HEK293 (cell line): Measurements from ENCODE around the gene TBC1D24.
A peak's percentile ranks its signal among the peaks of the same experiment; 100 is the strongest.

Source experiments
- CTCF ChIA-PET: fragments of 350-600 bp; formaldehyde crosslinking; extraction: SDS; loops from one replicate; lab custom pipeline; 2021; ENCODE audit warnings: antibody characterized with exemption; lab: Yijun Ruan, JAX
- POLR2A ChIA-PET: fragments of 300-600 bp; formaldehyde crosslinking; extraction: SDS; loops from one replicate; lab custom pipeline; 2020; ENCODE audit warnings: antibody characterized with exemption, inconsistent platforms; lab: Yijun Ruan, JAX
- H3K27ac ChIP-seq: fragments of 200-500 bp; sonication (Bioruptor generic); 2 replicates; pipeline ENCODE4 v1.5.1; 2014; ENCODE audit warnings: low read depth, low read length, control low read depth, inconsistent platforms; ENCODE audit errors: extremely low read depth
- H3K36me3 ChIP-seq, 2 experiments: fragments of 200-500 bp in 1 of 2; sonication (Bioruptor generic) in 1 of 2; 1 replicate in 1 of 2; 2 replicates in 1 of 2; pipeline ENCODE4 v1.5.1; 2014 to 2017; ENCODE audit warnings: inconsistent platforms in 2 of 2, low read length in 2 of 2; ENCODE audit not compliant: control insufficient read depth in 2 of 2, insufficient read depth in 1 of 2
- H3K4me1 ChIP-seq: fragments of 200-500 bp; sonication (Bioruptor generic); 2 replicates; pipeline ENCODE4 v1.5.1; 2014; ENCODE audit warnings: mild to moderate bottlenecking, low read length, inconsistent platforms; ENCODE audit not compliant: control insufficient read depth, insufficient read depth
- H3K4me3 ChIP-seq: 2 replicates; pipeline ENCODE4 v1.5.1; 2011; ENCODE audit warnings: low read depth, mild to moderate bottlenecking, control low read depth, low read length, moderate library complexity
- H3K9me3 ChIP-seq: fragments of 200-500 bp; sonication (Bioruptor generic); 2 replicates; pipeline ENCODE4 v1.5.1; 2014; ENCODE audit warnings: low read depth, low read length, inconsistent platforms; ENCODE audit not compliant: control insufficient read depth, insufficient read depth
- BCL11B ChIP-seq: fragments of 450-650 bp; formaldehyde crosslinking; IDR thresholded peaks from 2 replicates; pipeline ENCODE4 v1.5.1; 2016; ENCODE audit warnings: low read depth, missing biosample characterization, missing genetic modification characterization
- BCL6B ChIP-seq: fragments of 450-650 bp; formaldehyde crosslinking; IDR thresholded peaks from 2 replicates; pipeline ENCODE4 v1.5.1; 2017; ENCODE audit warnings: missing biosample characterization, missing genetic modification characterization
- KLF10 ChIP-seq: fragments of 450-650 bp; IDR thresholded peaks from 2 replicates; pipeline ENCODE4 v1.5.1; 2018; ENCODE audit warnings: missing biosample characterization, mild to moderate bottlenecking, missing genetic modification characterization
- MYNN ChIP-seq: fragments of 450-650 bp; formaldehyde crosslinking; IDR thresholded peaks from 2 replicates; pipeline ENCODE4 v1.5.1; 2016; ENCODE audit warnings: missing biosample characterization, missing genetic modification characterization, borderline replicate concordance
- PRDM10 ChIP-seq: fragments of 450-650 bp; formaldehyde crosslinking; IDR thresholded peaks from 2 replicates; pipeline ENCODE4 v1.5.1; 2016; ENCODE audit warnings: missing biosample characterization, missing genetic modification characterization
- PRDM6 ChIP-seq: fragments of 450-650 bp; formaldehyde crosslinking; IDR thresholded peaks from 2 replicates; pipeline ENCODE4 v1.5.1; 2017; ENCODE audit warnings: missing biosample characterization, missing genetic modification characterization
- REPIN1 ChIP-seq: fragments of 450-650 bp; formaldehyde crosslinking; IDR thresholded peaks from 2 replicates; pipeline ENCODE4 v1.5.1; 2017; ENCODE audit warnings: missing biosample characterization, missing genetic modification characterization, low read depth
- SALL2 ChIP-seq: fragments of 450-650 bp; formaldehyde crosslinking; IDR thresholded peaks from 2 replicates; pipeline ENCODE4 v1.5.0; 2017; ENCODE audit warnings: missing biosample characterization, mild to moderate bottlenecking, missing genetic modification characterization, borderline replicate concordance
- TCF7L2 ChIP-seq: IDR thresholded peaks from 2 replicates; pipeline ENCODE4 v1.6.1; 2011; ENCODE audit warnings: low read depth, mild to moderate bottlenecking, inconsistent platforms, low read length, moderate library complexity, borderline replicate concordance
- ZBTB21 ChIP-seq: fragments of 450-650 bp; formaldehyde crosslinking; IDR thresholded peaks from 2 replicates; pipeline ENCODE4 v1.5.1; 2017; ENCODE audit warnings: missing biosample characterization, missing genetic modification characterization
- ZFP69B ChIP-seq: fragments of 450-650 bp; formaldehyde crosslinking; IDR thresholded peaks from 2 replicates; pipeline ENCODE4 v1.5.1; 2016; ENCODE audit warnings: missing biosample characterization, missing genetic modification characterization
- ZNF112 ChIP-seq: fragments of 450-650 bp; formaldehyde crosslinking; IDR thresholded peaks from 2 replicates; pipeline ENCODE4 v1.5.0; 2017; ENCODE audit warnings: missing biosample characterization, missing genetic modification characterization
- ZNF19 ChIP-seq: fragments of 450-650 bp; formaldehyde crosslinking; IDR thresholded peaks from 2 replicates; pipeline ENCODE4; 2016; ENCODE audit warnings: missing biosample characterization, missing genetic modification characterization, low read depth
- ZNF2 ChIP-seq: fragments of 450-650 bp; formaldehyde crosslinking; IDR thresholded peaks from 2 replicates; pipeline ENCODE4 v1.5.1; 2016; ENCODE audit warnings: missing biosample characterization, missing genetic modification characterization
- ZNF302 ChIP-seq: fragments of 450-650 bp; formaldehyde crosslinking; IDR thresholded peaks from 2 replicates; pipeline ENCODE4 v1.5.1; 2016; ENCODE audit warnings: missing biosample characterization, missing genetic modification characterization, low read depth
- ZNF311 ChIP-seq: fragments of 450-650 bp; formaldehyde crosslinking; IDR thresholded peaks from 2 replicates; pipeline ENCODE4 v1.5.1; 2017; ENCODE audit warnings: missing biosample characterization, missing genetic modification characterization, borderline replicate concordance
- ZNF324 ChIP-seq: fragments of 450-650 bp; formaldehyde crosslinking; IDR thresholded peaks from 2 replicates; pipeline ENCODE4 v1.5.1; 2016; ENCODE audit warnings: missing biosample characterization, missing genetic modification characterization
- ZNF37A ChIP-seq: fragments of 450-650 bp; IDR thresholded peaks from 2 replicates; pipeline ENCODE4 v1.5.1; 2018; ENCODE audit warnings: missing biosample characterization, missing genetic modification characterization
- ZNF391 ChIP-seq: fragments of 450-650 bp; formaldehyde crosslinking; IDR thresholded peaks from 2 replicates; pipeline ENCODE4 v1.5.1; 2016; ENCODE audit warnings: low read depth, missing biosample characterization, missing genetic modification characterization, borderline replicate concordance
- ZNF398 ChIP-seq: fragments of 450-650 bp; formaldehyde crosslinking; IDR thresholded peaks from 2 replicates; pipeline ENCODE4 v1.5.1; 2017; ENCODE audit warnings: missing biosample characterization, missing genetic modification characterization
- ZNF585B ChIP-seq: fragments of 450-650 bp; formaldehyde crosslinking; IDR thresholded peaks from 2 replicates; pipeline ENCODE4 v1.5.1; 2016; ENCODE audit warnings: missing biosample characterization, missing genetic modification characterization
- ZNF664 ChIP-seq: fragments of 450-650 bp; formaldehyde crosslinking; IDR thresholded peaks from 2 replicates; pipeline ENCODE4 v1.5.1; 2016; ENCODE audit warnings: missing biosample characterization, missing genetic modification characterization
- ZNF692 ChIP-seq: fragments of 450-650 bp; formaldehyde crosslinking; IDR thresholded peaks from 2 replicates; pipeline ENCODE4 v1.5.1; 2016; ENCODE audit warnings: missing biosample characterization, missing genetic modification characterization

The TBC1D24 gene

GRCh38 chr16:2458887-2459646, 15.9 kb upstream of the TBC1D24 start (continued):
- TF ChIP-seq ZFP69B (tag by site-specific recombination) (peak; percentile 66), ZNF112 (tag by site-specific recombination) (no peak), ZNF398 (tag by site-specific recombination) (peak; percentile 45; the same call in 1 of the 2 replicates), MYNN (no peak), ZNF692 (tag by site-specific recombination) (peak; percentile 52; the same call in 1 of the 2 replicates), ZNF585B (tag by site-specific recombination) (no peak), BCL11B (tag by site-specific recombination) (peak; percentile 85; the same call in 1 of the 2 replicates), ZNF391 (no peak), ZBTB21 (tag by site-specific recombination) (no peak), ZNF324 (no peak)

- CTCF ChIA-PET: interaction anchor here (0.7 to 2.0 kb wide), 4 partner anchors 34 to 280 kb away, joined by 3 to 10 read pairs (median 4); no protein-coding TSS in a partner anchor
- Histone ChIP-seq H3K36me3 (peaks cover 0 to 59% of the 10 kb centered on the region in 2 experiments; a peak in 2 of 3 replicates), H3K9me3 (no peaks in the 10 kb centered on the region), H3K4me1 (peaks cover 15% of the 10 kb centered on the region), H3K4me3 (peak within 1 kb of the TSS; percentile 50), H3K27ac (peak within 1 kb of the TSS; percentile 70)
- POLR2A ChIA-PET: interaction anchor here (0.6 to 2.4 kb wide), 18 partner anchors 9 to 304 kb away, joined by 3 to 34 read pairs (median 3); partner anchors contain the start of genes AMDHD2, NTN3, TBC1D24 and TRAF7
- TF ChIP-seq BCL6B (tag by site-specific recombination) (no peak), KLF10 (peak; percentile 91), ZNF664 (tag by site-specific recombination) (no peak), PRDM10 (no peak; the same call in 1 of the 2 replicates), ZNF311 (tag by site-specific recombination) (no peak), ZNF302 (no peak), TCF7L2 (no peak), ZNF2 (tag by site-specific recombination) (peak; percentile 66), ZNF19 (tag by site-specific recombination) (no peak), REPIN1 (tag by site-specific recombination) (no peak), SALL2 (no peak), PRDM6 (no peak), ZNF37A (tag by site-specific recombination) (no peak)
Measured at GRCh38 chr16:2459647-2460390, 15.1 kb upstream of the TBC1D24 start, which contains the start of gene TEDC2. TEDC2 (plus strand) TSS chr16:2460109; CDS start chr16:2460145, 36 bp downstream.
